HCT116 (cell line): ENCODE data around the gene HAGH. TPM values are rescaled to one million over a fixed set of nuclear protein-coding genes. Genes with fewer than 3 reads are reported as not detected.
A peak's percentile ranks its signal among the peaks of the same experiment; 100 is the strongest.

Experiments used
- ATAC-seq: fragments of 200-7000 bp; cut with Tn5 transposase; 2 replicates; pipeline ENCODE4 v1.9.1; 2020; ENCODE audit warnings: mild to moderate bottlenecking, moderate library complexity
- BruUV-seq: library from RNA; stranded (reverse); fragments of 400-500 nt; replicated peaks from 2 replicates; lab custom pipeline; 2021; lab: Mats Ljungman, UMichigan
- CTCF ChIA-PET: fragments of 300-600 bp; sonication (Branson Sonifier 250); formaldehyde crosslinking; loops from one replicate; lab custom pipeline; 2021; ENCODE audit warnings: antibody characterized with exemption; lab: Charles Lee
- POLR2A ChIA-PET: fragments of 300-600, 350-600 bp; sonication (Branson Sonifier 250); formaldehyde crosslinking; loops from one replicate; lab custom pipeline; 2021; ENCODE audit warnings: antibody characterized with exemption; lab: Charles Lee
- RAD21 ChIA-PET, 2 experiments: fragments of 300-600 bp; sonication (Branson Sonifier 250); formaldehyde crosslinking; loops; one replicate each; lab custom pipeline; 2023; ENCODE audit warnings: low total read pairs in 2 of 2; ENCODE audit not compliant: uncharacterized antibody in 2 of 2, unreplicated experiment in 2 of 2, low non-redundant PET in 1 of 2; lab: Charles Lee
- DNase-seq: peaks from one replicate; pipeline ENCODE4 v3.0.0-alpha.2; 2010; ENCODE audit warnings: low read depth, low spot score
- H2AFZ ChIP-seq: fragments of 200-600 bp; shearing (Covaris generic), sonication (generic); 2 replicates; pipeline ENCODE4 v1.6.1; 2017; ENCODE audit warnings: low read depth, mixed run types, mixed read lengths, antibody characterized with exemption, low read length; ENCODE audit not compliant: poor library complexity, severe bottlenecking
- H3K27ac ChIP-seq: 2 replicates; pipeline ENCODE4 v1.5.1; 2012; ENCODE audit warnings: low read depth, low read length
- H3K27me3 ChIP-seq: fragments of 200-600 bp; sonication (generic); 2 replicates; pipeline ENCODE4 v1.6.1; 2016; ENCODE audit warnings: mixed run types, low read length, mixed read lengths; ENCODE audit not compliant: insufficient read depth
- H3K36me3 ChIP-seq, 2 experiments: fragments of 200-500 bp in 1 of 2; fragments of 200-600 bp in 1 of 2; sonication (Bioruptor generic) in 1 of 2; sonication (generic) in 1 of 2; 2 replicates each; pipeline versions ENCODE4 v1.5.1 to v1.6.1; 2014 to 2016; ENCODE audit warnings: low read length in 2 of 2, inconsistent platforms in 1 of 2, mixed read lengths in 1 of 2, mixed run types in 1 of 2; ENCODE audit not compliant: insufficient read depth in 2 of 2, control insufficient read depth in 1 of 2
- H3K4me1 ChIP-seq, 2 experiments: fragments of 200-600 bp in 1 of 2; sonication (generic) in 1 of 2; 2 replicates each; pipeline versions ENCODE4 v1.5.1 to v1.6.1; 2012 to 2017; ENCODE audit warnings: low read length in 2 of 2, inconsistent platforms in 1 of 2, mild to moderate bottlenecking in 1 of 2, mixed read lengths in 1 of 2, mixed run types in 1 of 2, moderate library complexity in 1 of 2; ENCODE audit not compliant: insufficient read depth in 2 of 2, control insufficient read depth in 1 of 2
- H3K4me2 ChIP-seq: fragments of 200-600 bp; sonication (generic); 2 replicates; pipeline ENCODE4 v1.6.1; 2017; ENCODE audit warnings: mixed run types, low read length, mixed read lengths
- H3K4me3 ChIP-seq, 2 experiments: fragments of 200-600 bp in 1 of 2; sonication (generic) in 1 of 2; replicated peaks in 1 of 2; 2 replicates each; pipeline ENCODE4 v1.5.1; 2011 to 2016; ENCODE audit warnings: low read length in 2 of 2, control low read depth in 1 of 2, low read depth in 1 of 2, mild to moderate bottlenecking in 1 of 2, mixed read lengths in 1 of 2, mixed run types in 1 of 2
- H3K79me2 ChIP-seq: fragments of 200-600 bp; sonication (generic); 2 replicates; pipeline ENCODE4 v1.6.1; 2017; ENCODE audit warnings: mild to moderate bottlenecking, mixed run types, low read length, moderate library complexity, mixed read lengths; ENCODE audit not compliant: insufficient read depth
- H3K9ac ChIP-seq: fragments of 200-600 bp; sonication (generic); 2 replicates; pipeline ENCODE4 v1.6.1; 2016; ENCODE audit warnings: low read length, mixed read lengths
- H3K9me2 ChIP-seq: fragments of 200-600 bp; sonication (generic), shearing (Covaris generic); 2 replicates; pipeline ENCODE4 v1.6.1; 2017; ENCODE audit warnings: mixed run types, mild to moderate bottlenecking, moderate library complexity; ENCODE audit not compliant: insufficient read depth
- H3K9me3 ChIP-seq, 2 experiments: fragments of 200-500 bp in 1 of 2; fragments of 200-600 bp in 1 of 2; sonication (Bioruptor generic) in 1 of 2; sonication (generic) in 1 of 2; 2 replicates each; pipeline ENCODE4 v1.6.1; 2014 to 2017; ENCODE audit warnings: low read length in 2 of 2, mixed read lengths in 2 of 2, inconsistent platforms in 1 of 2, low read depth in 1 of 2, mild to moderate bottlenecking in 1 of 2, mixed run types in 1 of 2, moderate library complexity in 1 of 2; ENCODE audit not compliant: control insufficient read depth in 1 of 2, insufficient read depth in 1 of 2
- H4K20me1 ChIP-seq: fragments of 200-600 bp; sonication (generic), shearing (Covaris generic); 2 replicates; pipeline ENCODE4 v1.6.1; 2017; ENCODE audit warnings: mixed run types, mild to moderate bottlenecking, moderate library complexity; ENCODE audit not compliant: insufficient read depth
- CTCF ChIP-seq, 3 experiments: fragments of 200-600 bp in 1 of 3; sonication (generic) in 1 of 3; IDR thresholded peaks in 2 of 3; conservative IDR thresholded peaks in 1 of 3; 2 replicates each; pipeline ENCODE4 v1.5.1; 2012 to 2017; ENCODE audit warnings: low read depth in 2 of 3, low read length in 2 of 3, antibody characterized with exemption in 1 of 3, borderline replicate concordance in 1 of 3, control low read depth in 1 of 3, mild to moderate bottlenecking in 1 of 3, mixed read lengths in 1 of 3, mixed run types in 1 of 3, moderate library complexity in 1 of 3; ENCODE audit not compliant: insufficient read depth in 1 of 3
- EGR1 ChIP-seq: IDR thresholded peaks from 2 replicates; pipeline ENCODE4 v1.6.1; 2012; ENCODE audit warnings: low read depth
- FOSL1 ChIP-seq: IDR thresholded peaks from 2 replicates; pipeline ENCODE4 v1.6.1; 2012; ENCODE audit warnings: low read depth
- POLR2AphosphoS5 ChIP-seq: IDR thresholded peaks from 2 replicates; pipeline ENCODE4 v1.6.1; 2011; ENCODE audit warnings: mild to moderate bottlenecking, low read depth, low read length, moderate library complexity
- RAD21 ChIP-seq: IDR thresholded peaks from 2 replicates; pipeline ENCODE4 v1.6.1; 2012; ENCODE audit warnings: low read depth, mild to moderate bottlenecking
- SIN3A ChIP-seq: IDR thresholded peaks from 2 replicates; pipeline ENCODE4 v1.6.1; 2012; ENCODE audit warnings: low read depth
- SP1 ChIP-seq: IDR thresholded peaks from 2 replicates; pipeline ENCODE4 v1.6.1; 2012; ENCODE audit warnings: low read depth
- SRF ChIP-seq: IDR thresholded peaks from 2 replicates; pipeline ENCODE4 v1.6.1; 2012; ENCODE audit warnings: low read depth
- TCF7L2 ChIP-seq: IDR thresholded peaks from 2 replicates; pipeline ENCODE4 v1.7.0; 2011; ENCODE audit warnings: borderline replicate concordance, inconsistent platforms; ENCODE audit not compliant: insufficient read depth, insufficient read length; ENCODE audit errors: extremely low read depth
- YY1 ChIP-seq: IDR thresholded peaks from 2 replicates; pipeline ENCODE4 v1.6.1; 2011; ENCODE audit warnings: low read length, low read depth, moderate library complexity, mild to moderate bottlenecking; ENCODE audit not compliant: insufficient replicate concordance; ENCODE audit errors: extremely low read depth
- ZFX ChIP-seq: fragments of 450-650 bp; IDR thresholded peaks from 2 replicates; pipeline ENCODE4 v1.6.1; 2017
- intact Hi-C: fragments of 100-400 bp; cut with micrococcal nuclease; formaldehyde crosslinking; loops from 2 replicates; pipeline ENCODE4 v1.10.0; 2022
- total RNA-seq: library from RNA; stranded (reverse); gene quantifications from one replicate; pipeline ENCODE4 v1.2.1, GENCODE V29; 2021; ENCODE audit not compliant: unreplicated experiment

The HAGH gene
- total RNA-seq, 1 experiment from 2014 or later: 39.1 TPM

DNA sequence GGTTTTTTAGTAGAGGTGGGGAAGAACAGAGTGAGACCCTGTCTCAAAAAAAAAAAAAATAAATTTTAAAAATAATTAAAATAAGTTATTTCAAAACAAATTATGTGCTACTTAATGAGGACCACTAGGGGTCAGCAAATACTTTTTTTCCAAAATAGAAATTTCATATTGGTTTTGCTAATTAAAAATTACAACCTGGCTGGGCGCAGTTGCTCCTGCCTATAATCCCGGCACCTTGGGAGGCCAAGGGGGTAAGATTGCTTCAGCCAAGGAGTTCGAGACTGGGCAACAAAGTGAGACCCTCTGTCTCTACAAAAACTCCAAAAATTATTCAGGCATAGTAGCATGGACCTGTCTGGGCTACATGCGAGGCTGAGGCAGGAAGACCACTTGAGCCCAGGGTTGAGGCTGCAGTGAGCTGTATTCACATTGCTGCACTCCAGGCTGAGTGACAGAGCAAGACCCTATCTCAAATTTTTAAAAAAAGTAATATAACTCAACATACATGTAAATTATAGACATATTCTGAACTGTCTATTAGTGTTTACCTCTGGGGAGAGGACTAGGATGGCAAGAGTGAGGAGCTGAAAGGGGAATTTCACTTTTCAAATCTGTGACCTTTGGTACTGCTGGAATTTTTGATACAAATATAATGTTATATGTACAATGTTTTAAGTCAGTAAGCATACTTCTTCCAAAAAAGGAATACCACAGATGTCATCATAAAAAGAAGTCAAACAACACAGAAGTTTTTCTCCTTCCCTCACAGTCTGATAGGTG, 37.2 kb upstream of the HAGH start:
- Histone ChIP-seq H3K4me2 (peak overlapping the region; percentile 58), H3K27me3 (no peaks in the 10 kb centered on the region), H4K20me1 (no peaks in the 10 kb centered on the region), H3K27ac (no peak overlapping the region), H3K4me1 (peaks cover 11% of the 10 kb centered on the region in 2 experiments; a peak in 3 of 4 replicates), H3K9me2 (no peaks in the 10 kb centered on the region), H3K4me3 (no peak overlapping the region), H3K79me2 (no peaks in the 10 kb centered on the region), H3K9me3 (no peaks in the 10 kb centered on the region), H3K9ac (no peak overlapping the region), H3K36me3 (no peaks in the 10 kb centered on the region), H2AFZ (peak overlapping the region; percentile 95)
- no TSS peak for BruUV-seq
- RAD21 ChIA-PET: interaction anchor here (0.6 to 0.8 kb wide), 2 partner anchors 65 to 68 kb away, joined by 3 to 4 read pairs; no protein-coding TSS in a partner anchor
- ATAC-seq (peak; percentile 65), DNase-seq (peak; percentile 40)
- intact Hi-C loops: loop anchor here (1.0 to 2.0 kb wide), 2 partner anchors 68 to 277 kb away; no protein-coding TSS in a partner anchor
- CTCF ChIA-PET: interaction anchor here (0.6 to 1.4 kb wide), 11 partner anchors 60 to 277 kb away, joined by 3 to 6 read pairs (median 4); no protein-coding TSS in a partner anchor
- TF ChIP-seq CTCF (IDR thresholded peaks at IDR 0.05 in 2 of 3, conservative IDR thresholded peaks at IDR 0.05 in 1 of 3; ENCODE audit: borderline replicate concordance in 1 of 3, insufficient read depth in 1 of 3, low read depth in 2 of 3, low read length in 2 of 3): peak; percentile 33 to 90 (median 42); a peak in 4 of 6 replicates
- peak; percentile 82 for TF ChIP-seq RAD21
- TF ChIP-seq ZFX: no peak
- POLR2A ChIA-PET: interaction anchor here (1.4 to 2.9 kb wide), 2 partner anchors 97 to 101 kb away, joined by 8 to 12 read pairs; partner anchors contain the start of gene RPS2

- TF ChIP-seq POLR2AphosphoS5 (no peak), FOSL1 (no peak), SP1 (no peak), TCF7L2 (no peak), YY1 (no peak), SIN3A (no peak), SRF (no peak), EGR1 (no peak), ZFX (no peak)
- ATAC-seq (no peak), DNase-seq (no peak)
- Histone ChIP-seq H3K9ac (no peak overlapping the region), H3K9me2 (no peaks in the 10 kb centered on the region), H3K27me3 (no peaks in the 10 kb centered on the region; the same call in 1 of the 2 replicates), H3K79me2 (no peaks in the 10 kb centered on the region), H3K4me2 (no peak overlapping the region), H3K36me3 (no peaks in the 10 kb centered on the region), H3K4me1 (peaks cover 11% of the 10 kb centered on the region in 2 experiments; a peak in 3 of 4 replicates), H4K20me1 (no peaks in the 10 kb centered on the region), H3K27ac (no peak overlapping the region), H2AFZ (no peak overlapping the region), H3K4me3 (no peak overlapping the region), H3K9me3 (no peaks in the 10 kb centered on the region)
- ChIA-PET RAD21 (no interaction called here), CTCF (interaction anchor here (1.2 kb wide), 1 partner anchor 141 kb away, joined by 3 read pairs; no protein-coding TSS in a partner anchor), POLR2A (no interaction called here)
- intact Hi-C loops: no loop called here
- no TSS peak for BruUV-seq
These were observed 35.8 kb upstream of the HAGH start for GRCh38 chr16:1862394-1862793.
